Breast epithelium (tissue), 3 donors: Measurements from ENCODE around the gene TNC.

ENCODE experiments used
- CTCF ChIP-seq, 3 donors: fragments of 450-650 bp; IDR thresholded peaks; one replicate each; pipeline ENCODE4 v1.5.1; 2016 to 2017; ENCODE audit warnings: antibody characterized with exemption in 3 of 3, mild to moderate bottlenecking in 3 of 3, moderate library complexity in 3 of 3
- POLR2A ChIP-seq: fragments of 450-650 bp; IDR thresholded peaks from one replicate; pipeline ENCODE4 v1.6.1; 2016; ENCODE audit warnings: antibody characterized with exemption, mild to moderate bottlenecking, moderate library complexity
- POLR2AphosphoS5 ChIP-seq, 3 donors: sonication (generic); formaldehyde crosslinking; IDR thresholded peaks; one replicate each; pipeline ENCODE4 v1.6.1; 2017; ENCODE audit warnings: antibody characterized with exemption in 3 of 3

- no peak for TF ChIP-seq CTCF (IDR thresholded peaks at IDR 0.05)
- TF ChIP-seq POLR2A: no peak
- TF ChIP-seq POLR2AphosphoS5 (IDR thresholded peaks at IDR 0.05): no peak
These were observed 15.7 kb upstream of the TNC start for GRCh38 chr9:115133649-115134048.
